ENCODE results near the gene SLC7A7.

DNA sequence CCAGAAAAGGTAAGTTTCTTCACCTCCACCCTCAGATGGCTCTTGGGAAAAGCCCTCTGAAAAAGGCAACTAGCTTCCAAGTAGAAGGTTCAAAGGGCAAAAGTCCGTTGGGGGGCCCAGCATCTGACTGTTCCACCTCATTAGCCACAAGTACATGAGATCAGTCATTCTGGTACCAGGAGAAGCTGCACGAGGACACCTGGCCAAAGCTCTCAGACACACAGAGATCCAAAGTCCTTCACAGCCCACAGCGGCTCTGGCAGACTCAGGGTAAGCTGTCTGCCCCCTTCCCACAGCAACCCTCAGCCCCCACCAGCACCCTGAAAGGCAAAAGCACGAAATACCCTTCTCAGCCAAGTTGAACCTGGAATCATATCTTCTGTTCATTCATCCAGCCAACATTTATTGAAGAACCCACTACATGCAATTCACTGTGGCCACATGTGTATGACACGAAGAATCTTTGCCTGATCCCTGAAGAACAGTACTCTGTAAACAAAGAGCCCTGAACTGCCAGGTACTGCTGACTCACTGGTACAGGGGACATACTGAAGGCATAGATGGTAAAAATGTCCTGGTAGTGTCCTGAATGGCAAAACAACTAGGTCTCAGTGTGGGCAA lies 19.0 kb downstream of the SLC7A7 start:
- TF ChIP-seq CTCF (conservative IDR thresholded peaks at IDR 0.05; ENCODE audit: low read length) (no peak), EZH2phosphoT487 (IDR thresholded peaks at IDR 0.05; ENCODE audit: borderline replicate concordance) (no peak)

Data from Loucy (cell line).